OCI-LY1 (cell line): ENCODE measurements around the gene TTC39C.

Experiments used
- H2AFZ ChIP-seq: fragments of 200-600 bp; sonication (generic), shearing (Covaris generic); 2 replicates; pipeline ENCODE4 v1.6.0; 2014; ENCODE audit warnings: antibody characterized with exemption, mild to moderate bottlenecking, low read length
- H3F3A ChIP-seq: fragments of 200-600 bp; sonication (generic), shearing (Covaris generic); 2 replicates; pipeline ENCODE4 v1.6.0; 2014; ENCODE audit warnings: mild to moderate bottlenecking, antibody characterized with exemption, low read length, moderate library complexity; ENCODE audit not compliant: insufficient read depth
- H3K27ac ChIP-seq: fragments of 200-600 bp; sonication (generic); 2 replicates; pipeline ENCODE4 v1.5.1; 2014; ENCODE audit warnings: low read length, mixed run types, mild to moderate bottlenecking, low read depth; ENCODE audit not compliant: poor library complexity, severe bottlenecking
- H3K27me3 ChIP-seq: fragments of 200-600 bp; sonication (generic); 2 replicates; pipeline ENCODE4 v1.6.0; 2014; ENCODE audit warnings: antibody characterized with exemption, mild to moderate bottlenecking, low read length, moderate library complexity; ENCODE audit not compliant: insufficient read depth
- H3K36me3 ChIP-seq: fragments of 200-600 bp; sonication (generic); 2 replicates; pipeline ENCODE4 v1.6.1; 2014; ENCODE audit warnings: mild to moderate bottlenecking, antibody characterized with exemption, low read length, moderate library complexity, mixed read lengths; ENCODE audit not compliant: insufficient read depth
- H3K4me1 ChIP-seq: fragments of 200-600 bp; sonication (generic); 2 replicates; pipeline ENCODE4 v1.5.1; 2014; ENCODE audit warnings: mild to moderate bottlenecking, low read length, moderate library complexity; ENCODE audit not compliant: insufficient read depth, severe bottlenecking
- H3K4me2 ChIP-seq: fragments of 200-600 bp; sonication (generic), shearing (Covaris generic); 2 replicates; pipeline ENCODE4 v1.6.1; 2014; ENCODE audit warnings: low read length
- H3K4me3 ChIP-seq: fragments of 200-600 bp; sonication (generic); 2 replicates; pipeline ENCODE4 v1.5.1; 2014; ENCODE audit warnings: low read length, low read depth, mild to moderate bottlenecking, mixed read lengths; ENCODE audit not compliant: poor library complexity, severe bottlenecking
- H3K79me2 ChIP-seq: fragments of 200-600 bp; shearing (Covaris generic); 2 replicates; pipeline ENCODE4 v1.6.1; 2016; ENCODE audit warnings: mixed run types, low read length, mixed read lengths; ENCODE audit not compliant: insufficient read depth
- H3K9ac ChIP-seq: fragments of 200-600 bp; sonication (generic), shearing (Covaris generic); 2 replicates; pipeline ENCODE4 v1.6.1; 2014; ENCODE audit warnings: mild to moderate bottlenecking, low read length, mixed read lengths
- H3K9me2 ChIP-seq: fragments of 200-600 bp; sonication (generic), shearing (Covaris generic); 2 replicates; pipeline ENCODE4 v1.6.1; 2014; ENCODE audit warnings: low read depth, mild to moderate bottlenecking, low read length, mixed read lengths
- H3K9me3 ChIP-seq: fragments of 200-600 bp; shearing (Covaris generic); 2 replicates; pipeline ENCODE4 v1.6.1; 2014; ENCODE audit warnings: low read length, mixed read lengths
- H4K20me1 ChIP-seq: fragments of 200-600 bp; sonication (generic), shearing (Covaris generic); 2 replicates; pipeline ENCODE4 v1.6.0; 2016; ENCODE audit warnings: mild to moderate bottlenecking, low read length; ENCODE audit not compliant: insufficient read depth
- CTCF ChIP-seq: fragments of 200-600 bp; sonication (generic), shearing (Covaris generic); IDR thresholded peaks from 2 replicates; pipeline ENCODE4 v1.5.1; 2017; ENCODE audit warnings: mild to moderate bottlenecking, antibody characterized with exemption, low read length, moderate library complexity, mixed read lengths
- EZH2 ChIP-seq: fragments of 200-600 bp; sonication (generic), shearing (Covaris generic); IDR thresholded peaks from 2 replicates; pipeline ENCODE4 v1.8.0; 2017; ENCODE audit warnings: borderline replicate concordance, mixed run types, mild to moderate bottlenecking, antibody characterized with exemption, low read length, moderate library complexity, mixed read lengths

The TTC39C gene

GRCh38 chr18:23998820-23999219 lies 15.7 kb upstream of the TTC39C start:
- no peaks in the 10 kb centered on the region for H4K20me1 ChIP-seq
- H3K79me2 ChIP-seq: no peaks in the 10 kb centered on the region
- H3K4me1 ChIP-seq: no peaks in the 10 kb centered on the region
- no peak for TF ChIP-seq EZH2
- TF ChIP-seq CTCF: no peak
- no peaks in the 10 kb centered on the region for H3K36me3 ChIP-seq
- no peaks in the 10 kb centered on the region for H3K9me3 ChIP-seq
- H3F3A ChIP-seq: no peaks in the 10 kb centered on the region
- H3K27me3 ChIP-seq: 0 out of 2 replicates have a peak, but pooled peaks cover 2% of the 10 kb centered on the region
- no peak overlapping the region for H3K27ac ChIP-seq
- no peak overlapping the region for H2AFZ ChIP-seq
- no peaks in the 10 kb centered on the region for H3K9me2 ChIP-seq
- H3K4me3 ChIP-seq: no peak overlapping the region
- no peak overlapping the region for H3K4me2 ChIP-seq
- no peak overlapping the region for H3K9ac ChIP-seq

GRCh38 chr18:24000613-24001490 lies 13.7 kb upstream of the TTC39C start:
- Histone ChIP-seq H3K9me3 (no peaks in the 10 kb centered on the region), H3K4me2 (no peak overlapping the region), H3K4me1 (no peaks in the 10 kb centered on the region), H3K27me3 (0 out of 2 replicates have a peak, but pooled peaks cover 2% of the 10 kb centered on the region), H3F3A (no peaks in the 10 kb centered on the region), H3K27ac (no peak overlapping the region), H3K79me2 (no peaks in the 10 kb centered on the region), H3K4me3 (no peak overlapping the region), H3K36me3 (no peaks in the 10 kb centered on the region), H3K9ac (no peak overlapping the region), H3K9me2 (no peaks in the 10 kb centered on the region), H4K20me1 (no peaks in the 10 kb centered on the region), H2AFZ (no peak overlapping the region)
- no peak for TF ChIP-seq EZH2
- TF ChIP-seq CTCF: no peak

GRCh38 chr18:24002479-24002878 lies 12.1 kb upstream of the TTC39C start:
- Histone ChIP-seq H3K79me2 (no peaks in the 10 kb centered on the region), H3K27me3 (0 out of 2 replicates have a peak, but pooled peaks cover 2% of the 10 kb centered on the region), H3K4me2 (no peak overlapping the region), H3K4me1 (no peaks in the 10 kb centered on the region), H3F3A (no peaks in the 10 kb centered on the region), H4K20me1 (no peaks in the 10 kb centered on the region), H3K9me2 (no peaks in the 10 kb centered on the region), H3K9me3 (no peaks in the 10 kb centered on the region), H3K9ac (no peak overlapping the region), H3K27ac (no peak overlapping the region), H2AFZ (no peak overlapping the region), H3K4me3 (no peak overlapping the region), H3K36me3 (no peaks in the 10 kb centered on the region)
- 0 out of 2 replicates have a peak, but pooled peaks have one; percentile 11 for TF ChIP-seq CTCF
- TF ChIP-seq EZH2: no peak
